Stimulated activated CD8-positive, alpha-beta memory T cell treated with anti-CD3 and anti-CD28 coated beads, Interleukin-4, amount 100 ng/mL, for 48 hours (primary cell): Measurements from ENCODE around the gene ERVFRD-1.

Experiments used
- DNase-seq: peaks from one replicate; pipeline ENCODE4 v3.0.0-alpha.2; 2020

The ERVFRD-1 gene

GRCh38 chr6:11085758-11086435, 25.6 kb downstream of the ERVFRD-1 start:
- no peak for DNase-seq

GRCh38 chr6:11083956-11084355, 27.6 kb downstream of the ERVFRD-1 start:
- DNase-seq, result no peak

GRCh38 chr6:11083491-11083890, 28.0 kb downstream of the ERVFRD-1 start:
- no peak for DNase-seq

- DNase-seq, result no peak
Measured at GRCh38 chr6:11080296-11080695, 31.2 kb downstream of the ERVFRD-1 start.

GRCh38 chr6:11078266-11078665, 33.3 kb downstream of the ERVFRD-1 start:
- no peak for DNase-seq

- DNase-seq, result no peak
Measured at GRCh38 chr6:11076540-11076939, 35.0 kb downstream of the ERVFRD-1 start.

GRCh38 chr6:11072101-11072500, 39.4 kb downstream of the ERVFRD-1 start:
- no peak for DNase-seq

- DNase-seq, result no peak
Measured at GRCh38 chr6:11069760-11070159, 41.8 kb downstream of the ERVFRD-1 start.

- no peak for DNase-seq
Measured at GRCh38 chr6:11067348-11067747, 44.2 kb downstream of the ERVFRD-1 start.

- no peak for DNase-seq
Measured at GRCh38 chr6:11066505-11067347, 44.8 kb downstream of the ERVFRD-1 start.

- DNase-seq, result no peak
Measured at GRCh38 chr6:11065436-11066202, 45.9 kb downstream of the ERVFRD-1 start.

GRCh38 chr6:11064836-11065235, 46.7 kb downstream of the ERVFRD-1 start:
- no peak for DNase-seq

GRCh38 chr6:11062715-11063114, 48.8 kb downstream of the ERVFRD-1 start:
- no peak for DNase-seq

GRCh38 chr6:11062083-11062482, 49.4 kb downstream of the ERVFRD-1 start:
- DNase-seq, result no peak

- DNase-seq, result no peak
Measured at GRCh38 chr6:11058406-11058805, 53.1 kb downstream of the ERVFRD-1 start.

- DNase-seq, result no peak
Measured at GRCh38 chr6:11056871-11057270, 54.7 kb downstream of the ERVFRD-1 start.

- DNase-seq, result no peak
Measured at GRCh38 chr6:11055127-11055627, 56.3 kb downstream of the ERVFRD-1 start.

- no peak for DNase-seq
Measured at GRCh38 chr6:11054722-11055121, 56.8 kb downstream of the ERVFRD-1 start.

- DNase-seq, result no peak
Measured at GRCh38 chr6:11053307-11053706, 58.2 kb downstream of the ERVFRD-1 start.
